SK-N-SH (cell line): Measurements from ENCODE around the gene NPVF. TPM values are rescaled to one million over a fixed set of nuclear protein-coding genes. Genes with fewer than 3 reads are reported as not detected.
A peak's percentile ranks its signal among the peaks of the same experiment; 100 is the strongest.

Source experiments
- CTCF ChIA-PET: fragments of 300-600, 350-600 bp; formaldehyde crosslinking; extraction: SDS; loops from one replicate; lab custom pipeline; 2021; lab: Yijun Ruan, JAX
- POLR2A ChIA-PET: fragments of 350-600 bp; sonication (Branson Sonifier 250); formaldehyde crosslinking; extraction: SDS; loops from one replicate; lab custom pipeline; 2020; ENCODE audit warnings: antibody characterized with exemption, inconsistent platforms; lab: Yijun Ruan, JAX
- DNase-seq: peaks from one replicate; pipeline ENCODE4 v3.0.0; 2012
- H2AFZ ChIP-seq: fragments of 200-600 bp; sonication (generic); 2 replicates; pipeline ENCODE4 v1.8.1; 2016; ENCODE audit warnings: antibody characterized with exemption, mild to moderate bottlenecking, low read depth
- H3F3A ChIP-seq: fragments of 200-600 bp; sonication (generic); replicated peaks from 2 replicates; pipeline ENCODE3; 2016; ENCODE audit warnings: antibody characterized with exemption, mild to moderate bottlenecking; ENCODE audit not compliant: insufficient read depth
- H3K27ac ChIP-seq, 2 experiments: fragments of 200-500 bp in 1 of 2; fragments of 200-600 bp in 1 of 2; sonication (Bioruptor generic) in 1 of 2; sonication (generic), shearing (Covaris generic) in 1 of 2; 2 replicates each; pipeline versions ENCODE4 v1.5.1 to v1.6.1; 2014 to 2016; ENCODE audit warnings: low read depth in 2 of 2, inconsistent platforms in 1 of 2, low read length in 1 of 2, mild to moderate bottlenecking in 1 of 2, mixed read lengths in 1 of 2
- H3K27me3 ChIP-seq: fragments of 200-600 bp; sonication (generic), shearing (Covaris generic); 2 replicates; pipeline ENCODE4 v1.6.1; 2016; ENCODE audit warnings: mixed run types; ENCODE audit not compliant: insufficient read depth
- H3K36me3 ChIP-seq, 2 experiments: fragments of 200-500 bp in 1 of 2; fragments of 200-600 bp in 1 of 2; sonication (Bioruptor generic) in 1 of 2; sonication (generic) in 1 of 2; replicated peaks in 1 of 2; 2 replicates each; pipeline versions ENCODE3 to v1.5.1; 2014 to 2016; ENCODE audit warnings: low read length in 1 of 2, mild to moderate bottlenecking in 1 of 2; ENCODE audit not compliant: insufficient read depth in 2 of 2, control insufficient read depth in 1 of 2
- H3K4me1 ChIP-seq, 2 experiments: fragments of 200-500 bp in 1 of 2; fragments of 200-600 bp in 1 of 2; sonication (Bioruptor generic) in 1 of 2; sonication (generic), shearing (Covaris generic) in 1 of 2; 2 replicates each; pipeline versions ENCODE4 v1.5.1 to v1.6.1; 2014 to 2016; ENCODE audit warnings: low read depth in 1 of 2, low read length in 1 of 2, mixed run types in 1 of 2; ENCODE audit not compliant: insufficient read depth in 2 of 2, control insufficient read depth in 1 of 2
- H3K4me2 ChIP-seq: fragments of 200-600 bp; sonication (generic), shearing (Covaris generic); 2 replicates; pipeline ENCODE4 v1.6.1; 2017; ENCODE audit warnings: mixed run types
- H3K4me3 ChIP-seq, 2 experiments: fragments of 200-500 bp in 1 of 2; fragments of 200-600 bp in 1 of 2; sonication (Bioruptor generic) in 1 of 2; sonication (generic), shearing (Covaris generic) in 1 of 2; 2 replicates each; pipeline versions ENCODE4 v1.5.1 to v1.8.1; 2014 to 2016; ENCODE audit warnings: low read depth in 2 of 2, inconsistent platforms in 1 of 2, low read length in 1 of 2, mild to moderate bottlenecking in 1 of 2, mixed read lengths in 1 of 2, moderate library complexity in 1 of 2
- H3K79me2 ChIP-seq: fragments of 200-600 bp; sonication (generic); 2 replicates; pipeline ENCODE4 v1.8.1; 2017; ENCODE audit warnings: mild to moderate bottlenecking; ENCODE audit not compliant: insufficient read depth
- H3K9ac ChIP-seq: fragments of 200-600 bp; sonication (generic); 2 replicates; pipeline ENCODE4 v1.6.1; 2017; ENCODE audit warnings: mixed run types
- H3K9me2 ChIP-seq: fragments of 200-600 bp; sonication (generic); 2 replicates; pipeline ENCODE4 v1.6.1; 2017; ENCODE audit warnings: mixed run types
- H3K9me3 ChIP-seq: fragments of 200-600 bp; sonication (generic); 2 replicates; pipeline ENCODE4 v1.6.1; 2017; ENCODE audit warnings: mixed run types, mild to moderate bottlenecking, moderate library complexity
- H4K20me1 ChIP-seq: fragments of 200-600 bp; sonication (generic); 2 replicates; pipeline ENCODE4 v1.6.1; 2017; ENCODE audit warnings: mild to moderate bottlenecking, mixed run types; ENCODE audit not compliant: insufficient read depth
- CHD2 ChIP-seq: fragments of 150-350 bp; IDR thresholded peaks from 2 replicates; pipeline ENCODE4 v1.6.1; 2018; ENCODE audit warnings: low read length; ENCODE audit not compliant: partially characterized antibody
- CTCF ChIP-seq: fragments of 200-600 bp; sonication (generic); IDR thresholded peaks from 2 replicates; pipeline ENCODE4 v1.6.1; 2017; ENCODE audit warnings: antibody characterized with exemption, mild to moderate bottlenecking, moderate library complexity
- FOXM1 ChIP-seq: IDR thresholded peaks from 2 replicates; pipeline ENCODE4 v1.4.0; 2012; ENCODE audit warnings: low read depth, mild to moderate bottlenecking
- RFX5 ChIP-seq: IDR thresholded peaks from 2 replicates; pipeline ENCODE4 v1.6.1; 2012; ENCODE audit warnings: mild to moderate bottlenecking, improper control_type of control experiment, low read length
- TAF1 ChIP-seq: IDR thresholded peaks from 2 replicates; pipeline ENCODE4 v1.6.1; 2012; ENCODE audit warnings: low read depth, mild to moderate bottlenecking, low read length, moderate library complexity, borderline replicate concordance
- YY1 ChIP-seq: IDR thresholded peaks from 2 replicates; pipeline ENCODE4 v1.4.0; 2012; ENCODE audit warnings: low read depth, mild to moderate bottlenecking
- WGBS: methylation state at CpG from one replicate; pipeline ENCODE4 v1.1.6; 2017; ENCODE audit warnings: low lambda C conversion rate; 5-methylcytosine and 5-hydroxymethylcytosine counted together
- polyA plus RNA-seq, 3 experiments: library from polyadenylated mRNA; depleted of rRNA; stranded (reverse); fragments of >200 nt; gene quantifications; 2 replicates each; pipeline ENCODE4 v1.2.3, GENCODE V29; 2012
- small RNA-seq, 7 experiments: library from RNA; depleted of rRNA; stranded (forward); fragments of <200 nt; gene quantifications; one replicate each; pipeline ENCODE3, GENCODE V24; 2012
- TF ChIP-seq, protein P1 (sequence below): IDR thresholded peaks from 2 replicates; pipeline ENCODE4 v1.4.0; 2012; ENCODE audit warnings: low read depth

The NPVF gene
- polyA plus RNA-seq, 1 of the 3 experiments (the other 2 are of a cell fraction) = not detected

DNA sequence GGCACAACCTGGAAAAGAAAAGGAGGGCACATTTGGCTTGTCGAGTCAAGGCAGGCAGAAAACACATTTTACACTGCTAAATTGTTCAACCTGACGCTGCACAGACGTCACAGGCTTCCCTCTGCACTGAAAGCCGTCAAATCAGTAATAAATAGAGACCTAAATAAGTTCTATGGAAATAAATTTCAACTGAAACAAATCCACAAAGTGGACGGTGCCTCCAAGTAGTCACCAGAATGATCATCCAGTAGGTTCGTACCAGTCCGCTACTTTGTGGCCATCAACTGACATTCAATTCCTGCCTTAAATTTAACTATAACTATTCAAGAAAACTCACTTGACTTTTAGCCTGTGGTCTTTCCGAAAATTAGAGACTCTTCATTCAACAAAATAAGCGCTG, 49.0 kb downstream of the NPVF start:
- no peak overlapping the region for H3K27ac ChIP-seq
- peak overlapping the region; percentile 80 for H3K4me2 ChIP-seq
- H3K4me1 ChIP-seq = peaks cover 0 to 10% of the 10 kb centered on the region in 2 experiments; a peak in 2 of 4 replicates
- H3K9me2 ChIP-seq = no peaks in the 10 kb centered on the region
- H2AFZ ChIP-seq = peak overlapping the region; percentile 90
- H3K36me3 ChIP-seq = no peaks in the 10 kb centered on the region
- no peaks in the 10 kb centered on the region for H3F3A ChIP-seq
- TF ChIP-seq, protein P1, sequence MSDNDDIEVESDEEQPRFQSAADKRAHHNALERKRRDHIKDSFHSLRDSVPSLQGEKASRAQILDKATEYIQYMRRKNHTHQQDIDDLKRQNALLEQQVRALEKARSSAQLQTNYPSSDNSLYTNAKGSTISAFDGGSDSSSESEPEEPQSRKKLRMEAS = no peak
- TF ChIP-seq YY1 (no peak), TAF1 (no peak), CTCF (no peak), CHD2 (no peak), FOXM1 (no peak), RFX5 (no peak)
- H3K9me3 ChIP-seq = no peaks in the 10 kb centered on the region
- POLR2A ChIA-PET = interaction anchor here (0.6 kb wide), 2 partner anchors 21 to 952 kb away, joined by 3 read pairs; no protein-coding TSS in a partner anchor
- CTCF ChIA-PET = interaction anchor here (1.2 to 2.3 kb wide), 12 partner anchors 9 to 662 kb away, joined by 3 to 17 read pairs (median 5); no protein-coding TSS in a partner anchor
- no peaks in the 10 kb centered on the region for H4K20me1 ChIP-seq
- peak overlapping the region; percentile 67 for H3K4me3 ChIP-seq
- H3K9ac ChIP-seq = peak overlapping the region; percentile 52
- no peak for DNase-seq
- no peaks in the 10 kb centered on the region for H3K79me2 ChIP-seq
- WGBS = 82% methylated on average over 9 of the region's 9 CpGs
- no peaks in the 10 kb centered on the region for H3K27me3 ChIP-seq

Small RNAs within 50 kb of the gene (small RNA-seq; reads per million reads assigned to genes)
- 0 reads per million in 7 experiments for gene RF00012

Other genes starting within 250 kb of the NPVF start
- gene OSBPL3, start 248.3 kb downstream of the NPVF start, polyA plus RNA-seq (2012; rRNA removed) = 22.6 and 23.2 TPM in 2 replicates
- gene CYCS, start 103.2 kb downstream of the NPVF start, polyA plus RNA-seq (2012; rRNA removed) = 22.9 and 23.8 TPM in 2 replicates